SK-N-SH (cell line): ENCODE measurements around the gene TNRC6C. TPM values are rescaled to one million over a fixed set of nuclear protein-coding genes. Genes with fewer than 3 reads are reported as not detected.

Experiments
- CTCF ChIA-PET: fragments of 300-600, 350-600 bp; formaldehyde crosslinking; extraction: SDS; loops from one replicate; lab custom pipeline; 2021; lab: Yijun Ruan, JAX
- POLR2A ChIA-PET: fragments of 350-600 bp; sonication (Branson Sonifier 250); formaldehyde crosslinking; extraction: SDS; loops from one replicate; lab custom pipeline; 2020; ENCODE audit warnings: antibody characterized with exemption, inconsistent platforms; lab: Yijun Ruan, JAX
- DNase-seq: peaks from one replicate; pipeline ENCODE4 v3.0.0; 2012
- H2AFZ ChIP-seq: fragments of 200-600 bp; sonication (generic); 2 replicates; pipeline ENCODE4 v1.8.1; 2016; ENCODE audit warnings: antibody characterized with exemption, mild to moderate bottlenecking, low read depth
- H3F3A ChIP-seq: fragments of 200-600 bp; sonication (generic); replicated peaks from 2 replicates; pipeline ENCODE3; 2016; ENCODE audit warnings: antibody characterized with exemption, mild to moderate bottlenecking; ENCODE audit not compliant: insufficient read depth
- H3K27ac ChIP-seq, 2 experiments: fragments of 200-500 bp in 1 of 2; fragments of 200-600 bp in 1 of 2; sonication (Bioruptor generic) in 1 of 2; sonication (generic), shearing (Covaris generic) in 1 of 2; 2 replicates each; pipeline versions ENCODE4 v1.5.1 to v1.6.1; 2014 to 2016; ENCODE audit warnings: low read depth in 2 of 2, inconsistent platforms in 1 of 2, low read length in 1 of 2, mild to moderate bottlenecking in 1 of 2, mixed read lengths in 1 of 2
- H3K27me3 ChIP-seq: fragments of 200-600 bp; sonication (generic), shearing (Covaris generic); 2 replicates; pipeline ENCODE4 v1.6.1; 2016; ENCODE audit warnings: mixed run types; ENCODE audit not compliant: insufficient read depth
- H3K36me3 ChIP-seq, 2 experiments: fragments of 200-500 bp in 1 of 2; fragments of 200-600 bp in 1 of 2; sonication (Bioruptor generic) in 1 of 2; sonication (generic) in 1 of 2; replicated peaks in 1 of 2; 2 replicates each; pipeline versions ENCODE3 to v1.5.1; 2014 to 2016; ENCODE audit warnings: low read length in 1 of 2, mild to moderate bottlenecking in 1 of 2; ENCODE audit not compliant: insufficient read depth in 2 of 2, control insufficient read depth in 1 of 2
- H3K4me1 ChIP-seq, 2 experiments: fragments of 200-500 bp in 1 of 2; fragments of 200-600 bp in 1 of 2; sonication (Bioruptor generic) in 1 of 2; sonication (generic), shearing (Covaris generic) in 1 of 2; 2 replicates each; pipeline versions ENCODE4 v1.5.1 to v1.6.1; 2014 to 2016; ENCODE audit warnings: low read depth in 1 of 2, low read length in 1 of 2, mixed run types in 1 of 2; ENCODE audit not compliant: insufficient read depth in 2 of 2, control insufficient read depth in 1 of 2
- H3K4me2 ChIP-seq: fragments of 200-600 bp; sonication (generic), shearing (Covaris generic); 2 replicates; pipeline ENCODE4 v1.6.1; 2017; ENCODE audit warnings: mixed run types
- H3K4me3 ChIP-seq, 2 experiments: fragments of 200-500 bp in 1 of 2; fragments of 200-600 bp in 1 of 2; sonication (Bioruptor generic) in 1 of 2; sonication (generic), shearing (Covaris generic) in 1 of 2; 2 replicates each; pipeline versions ENCODE4 v1.5.1 to v1.8.1; 2014 to 2016; ENCODE audit warnings: low read depth in 2 of 2, inconsistent platforms in 1 of 2, low read length in 1 of 2, mild to moderate bottlenecking in 1 of 2, mixed read lengths in 1 of 2, moderate library complexity in 1 of 2
- H3K79me2 ChIP-seq: fragments of 200-600 bp; sonication (generic); 2 replicates; pipeline ENCODE4 v1.8.1; 2017; ENCODE audit warnings: mild to moderate bottlenecking; ENCODE audit not compliant: insufficient read depth
- H3K9ac ChIP-seq: fragments of 200-600 bp; sonication (generic); 2 replicates; pipeline ENCODE4 v1.6.1; 2017; ENCODE audit warnings: mixed run types
- H3K9me2 ChIP-seq: fragments of 200-600 bp; sonication (generic); 2 replicates; pipeline ENCODE4 v1.6.1; 2017; ENCODE audit warnings: mixed run types
- H3K9me3 ChIP-seq: fragments of 200-600 bp; sonication (generic); 2 replicates; pipeline ENCODE4 v1.6.1; 2017; ENCODE audit warnings: mixed run types, mild to moderate bottlenecking, moderate library complexity
- H4K20me1 ChIP-seq: fragments of 200-600 bp; sonication (generic); 2 replicates; pipeline ENCODE4 v1.6.1; 2017; ENCODE audit warnings: mild to moderate bottlenecking, mixed run types; ENCODE audit not compliant: insufficient read depth
- CTCF ChIP-seq: fragments of 200-600 bp; sonication (generic); IDR thresholded peaks from 2 replicates; pipeline ENCODE4 v1.6.1; 2017; ENCODE audit warnings: antibody characterized with exemption, mild to moderate bottlenecking, moderate library complexity
- ELF1 ChIP-seq: IDR thresholded peaks from 2 replicates; pipeline ENCODE4 v1.4.0; 2012
- EZH2phosphoT487 ChIP-seq: fragments of 200-600 bp; sonication (generic); IDR thresholded peaks from 2 replicates; pipeline ENCODE4 v1.6.1; 2017; ENCODE audit warnings: low read depth, mixed run types, mild to moderate bottlenecking, antibody characterized with exemption, moderate library complexity, borderline replicate concordance
- FOSL2 ChIP-seq: IDR thresholded peaks from 2 replicates; pipeline ENCODE4 v1.4.0; 2012; ENCODE audit warnings: low read depth, mild to moderate bottlenecking, moderate library complexity, borderline replicate concordance
- FOXJ3 ChIP-seq: sonication (generic); formaldehyde crosslinking; IDR thresholded peaks from 2 replicates; pipeline ENCODE4 v1.5.1; 2020; ENCODE audit warnings: mild to moderate bottlenecking, missing genetic modification reagents
- GABPA ChIP-seq: IDR thresholded peaks from 2 replicates; pipeline ENCODE4 v1.4.0; 2012; ENCODE audit warnings: low read depth, mild to moderate bottlenecking
- GATA2 ChIP-seq: sonication (generic); formaldehyde crosslinking; IDR thresholded peaks from 2 replicates; pipeline ENCODE4 v1.5.0; 2020; ENCODE audit warnings: mild to moderate bottlenecking, missing genetic modification reagents
- IRF3 ChIP-seq: fragments of 150-350 bp; IDR thresholded peaks from 2 replicates; pipeline ENCODE4 v1.6.1; 2016; ENCODE audit warnings: mild to moderate bottlenecking, low read depth, low read length
- MEF2A ChIP-seq: IDR thresholded peaks from 2 replicates; pipeline ENCODE4 v1.4.0; 2012; ENCODE audit warnings: low read depth, borderline replicate concordance
- POLR2AphosphoS5 ChIP-seq: IDR thresholded peaks from 2 replicates; pipeline ENCODE4 v1.6.1; 2012; ENCODE audit warnings: low read depth, low read length
- RAD21 ChIP-seq: IDR thresholded peaks from 2 replicates; pipeline ENCODE4 v1.6.1; 2012; ENCODE audit warnings: mild to moderate bottlenecking, low read length
- REST ChIP-seq: IDR thresholded peaks from 2 replicates; pipeline ENCODE4 v1.6.1; 2012; ENCODE audit warnings: mild to moderate bottlenecking, low read depth, low read length, moderate library complexity
- RFX5 ChIP-seq: IDR thresholded peaks from 2 replicates; pipeline ENCODE4 v1.6.1; 2012; ENCODE audit warnings: mild to moderate bottlenecking, improper control_type of control experiment, low read length
- RXRA ChIP-seq: IDR thresholded peaks from 2 replicates; pipeline ENCODE4 v1.4.0; 2012; ENCODE audit warnings: low read depth, mild to moderate bottlenecking, borderline replicate concordance
- SIN3A ChIP-seq: IDR thresholded peaks from 2 replicates; pipeline ENCODE4 v1.6.1; 2012; ENCODE audit warnings: low read depth, mild to moderate bottlenecking, low read length, moderate library complexity, borderline replicate concordance
- SMC3 ChIP-seq: IDR thresholded peaks from 2 replicates; pipeline ENCODE4 v1.6.1; 2012; ENCODE audit warnings: low read depth, low read length, improper control_type of control experiment
- TCF12 ChIP-seq: IDR thresholded peaks from 2 replicates; pipeline ENCODE4 v1.4.0; 2012
- TEAD4 ChIP-seq: IDR thresholded peaks from 2 replicates; pipeline ENCODE4 v1.4.0; 2012; ENCODE audit warnings: mild to moderate bottlenecking, borderline replicate concordance; ENCODE audit not compliant: insufficient read depth
- WGBS: methylation state at CpG from one replicate; pipeline ENCODE4 v1.1.6; 2017; ENCODE audit warnings: low lambda C conversion rate; 5-methylcytosine and 5-hydroxymethylcytosine counted together
- polyA plus RNA-seq, 3 experiments: library from polyadenylated mRNA; depleted of rRNA; stranded (reverse); fragments of >200 nt; gene quantifications; 2 replicates each; pipeline ENCODE4 v1.2.3, GENCODE V29; 2012

Gene TNRC6C
- polyA plus RNA-seq, 1 of the 3 experiments (the other 2 are of a cell fraction): 2.2 TPM

GRCh38 chr17:78116411-78116810, 157.9 kb downstream of the TNRC6C start:
- Histone ChIP-seq H3K36me3 (no peaks in the 10 kb centered on the region), H3K4me3 (no peak overlapping the region), H3K9me3 (no peaks in the 10 kb centered on the region), H3K4me1 (peaks cover 0 to 19% of the 10 kb centered on the region in 2 experiments; a peak in 1 of 4 replicates), H3F3A (no peaks in the 10 kb centered on the region), H3K27me3 (0 out of 2 replicates have a peak, but pooled peaks cover 6% of the 10 kb centered on the region), H3K27ac (no peak overlapping the region), H3K9ac (no peak overlapping the region), H3K79me2 (no peaks in the 10 kb centered on the region), H2AFZ (no peak overlapping the region), H3K9me2 (no peaks in the 10 kb centered on the region), H3K4me2 (no peak overlapping the region), H4K20me1 (no peaks in the 10 kb centered on the region)
- ChIA-PET POLR2A (interaction anchor here (0.9 to 1.0 kb wide), 2 partner anchors 60 to 134 kb away, joined by 3 to 5 read pairs; no protein-coding TSS in a partner anchor), CTCF (interaction anchor here (0.6 to 10.9 kb wide), 6 partner anchors 21 to 487 kb away, joined by 3 to 131 read pairs (median 4); no protein-coding TSS in a partner anchor)
- no peak for DNase-seq
- WGBS: 96% methylated on average over 9 of the region's 9 CpGs
- TF ChIP-seq RFX5 (no peak), TEAD4 (no peak)

GRCh38 chr17:78117027-78117981, 158.8 kb downstream of the TNRC6C start:
- no peaks in the 10 kb centered on the region for H4K20me1 ChIP-seq
- 0 out of 2 replicates have a peak, but pooled peaks cover 6% of the 10 kb centered on the region for H3K27me3 ChIP-seq
- 57% methylated on average over 30 of the region's 41 CpGs for WGBS
- ChIA-PET CTCF (interaction anchor here (0.6 to 10.9 kb wide), 15 partner anchors 19 to 488 kb away, joined by 3 to 131 read pairs (median 4); partner anchors contain the start of gene C17orf99), POLR2A (interaction anchor here (1.0 kb wide), 1 partner anchor 133 kb away, joined by 3 read pairs; no protein-coding TSS in a partner anchor)
- H3F3A ChIP-seq: no peaks in the 10 kb centered on the region
- H3K9ac ChIP-seq: no peak overlapping the region
- peak overlapping the region in 1 of 2 experiments; percentile 8; a peak in 2 of 4 replicates for H3K27ac ChIP-seq
- peaks cover 0 to 18% of the 10 kb centered on the region in 2 experiments; a peak in 1 of 4 replicates for H3K4me1 ChIP-seq
- H3K4me2 ChIP-seq: peak overlapping the region; percentile 45; the same call in 1 of the 2 replicates
- peak overlapping the region; percentile 36; the same call in 1 of the 2 replicates for H2AFZ ChIP-seq
- H3K4me3 ChIP-seq: no peak overlapping the region
- no peaks in the 10 kb centered on the region for H3K9me2 ChIP-seq
- no peaks in the 10 kb centered on the region for H3K36me3 ChIP-seq
- no peaks in the 10 kb centered on the region for H3K9me3 ChIP-seq
- no peaks in the 10 kb centered on the region for H3K79me2 ChIP-seq
- DNase-seq: peak; percentile 92
- TF ChIP-seq ELF1: no peak
- TF ChIP-seq GABPA: no peak
- peak; percentile 59 for TF ChIP-seq RAD21
- no peak for TF ChIP-seq EZH2phosphoT487
- TF ChIP-seq SMC3: peak; percentile 66
- TF ChIP-seq TEAD4: no peak
- TF ChIP-seq FOXJ3 (CRISPR knock-in tag): peak; percentile 76; the same call in 1 of the 2 replicates
- TF ChIP-seq CTCF: peak; percentile 55
- no peak for TF ChIP-seq RXRA
- no peak for TF ChIP-seq FOSL2
- no peak for TF ChIP-seq GATA2 (CRISPR knock-in tag)
- TF ChIP-seq MEF2A: no peak
- no peak for TF ChIP-seq SIN3A
- TF ChIP-seq POLR2AphosphoS5: no peak
- no peak for TF ChIP-seq IRF3
- TF ChIP-seq REST: no peak
- no peak for TF ChIP-seq TCF12
